Ectodermal cell (in vitro differentiated cells): ENCODE data around the gene NDST4.

ENCODE experiments used
- H3K27ac ChIP-seq: 2 replicates; pipeline ENCODE4 v1.7.0; 2013; ENCODE audit warnings: mild to moderate bottlenecking, low read depth, low read length; ENCODE audit not compliant: insufficient read depth, poor library complexity, severe bottlenecking
- H3K27me3 ChIP-seq: 2 replicates; pipeline ENCODE4 v1.7.0; 2013; ENCODE audit warnings: mild to moderate bottlenecking, low read length; ENCODE audit not compliant: insufficient read depth, control insufficient read depth, poor library complexity, severe bottlenecking
- H3K36me3 ChIP-seq: one replicate; pipeline ENCODE4 v1.7.0; 2013; ENCODE audit warnings: low read length; ENCODE audit not compliant: control insufficient read depth, insufficient read depth
- H3K4me1 ChIP-seq: one replicate; pipeline ENCODE4 v1.7.0; 2013; ENCODE audit warnings: low read length; ENCODE audit not compliant: control insufficient read depth, insufficient read depth
- H3K4me3 ChIP-seq: 2 replicates; pipeline ENCODE4 v1.7.0; 2013; ENCODE audit warnings: low read depth, low read length, control low read depth; ENCODE audit not compliant: insufficient read depth
- H3K9me3 ChIP-seq: 2 replicates; pipeline ENCODE4 v1.7.0; 2013; ENCODE audit warnings: mild to moderate bottlenecking, low read length, moderate library complexity; ENCODE audit not compliant: control insufficient read depth
- WGBS, 2 experiments: methylation state at CpG; one replicate each; pipeline ENCODE4 v1.1.7; 2013; ENCODE audit warnings: missing lambda C conversion rate in 2 of 2; 5-methylcytosine and 5-hydroxymethylcytosine counted together

Gene NDST4

GRCh38 chr4:115121351-115122043, 8.1 kb upstream of the NDST4 start:
- Histone ChIP-seq H3K4me1 (no peaks in the 10 kb centered on the region), H3K4me3 (no peak overlapping the region), H3K27ac (no peak overlapping the region), H3K27me3 (no peaks in the 10 kb centered on the region), H3K9me3 (no peaks in the 10 kb centered on the region), H3K36me3 (no peaks in the 10 kb centered on the region)
- 44 to 50% methylated on average over 2 of the region's 2 CpGs for WGBS, 2 experiments

GRCh38 chr4:115119804-115120352, 6.5 kb upstream of the NDST4 start:
- H3K9me3 ChIP-seq: no peaks in the 10 kb centered on the region
- no peaks in the 10 kb centered on the region for H3K27me3 ChIP-seq
- no peaks in the 10 kb centered on the region for H3K4me1 ChIP-seq
- no peak overlapping the region for H3K4me3 ChIP-seq
- WGBS, 2 experiments: no CpG with 5 or more reads among the region's 1 CpG
- no peak overlapping the region for H3K27ac ChIP-seq
- no peaks in the 10 kb centered on the region for H3K36me3 ChIP-seq

GRCh38 chr4:115117651-115118050, 4.2 kb upstream of the NDST4 start:
- Histone ChIP-seq H3K27me3 (no peaks in the 10 kb centered on the region), H3K9me3 (no peaks in the 10 kb centered on the region), H3K4me1 (peaks cover 5% of the 10 kb centered on the region), H3K27ac (no peak overlapping the region), H3K36me3 (no peaks in the 10 kb centered on the region), H3K4me3 (no peak overlapping the region)
- WGBS, 2 experiments: 84 to 100% methylated on average over 1 to 2 of the region's 3 CpGs

GRCh38 chr4:115110191-115111181, 2.9 kb downstream of the NDST4 start:
- Histone ChIP-seq H3K27ac (no peak overlapping the region), H3K9me3 (no peaks in the 10 kb centered on the region), H3K4me1 (peaks cover 5% of the 10 kb centered on the region), H3K4me3 (no peak overlapping the region), H3K27me3 (no peaks in the 10 kb centered on the region), H3K36me3 (no peaks in the 10 kb centered on the region)
- 96 to 100% methylated on average over 1 to 2 of the region's 4 CpGs for WGBS, 2 experiments

GRCh38 chr4:115108850-115109249, 4.6 kb downstream of the NDST4 start:
- H3K36me3 ChIP-seq: no peaks in the 10 kb centered on the region
- no peak overlapping the region for H3K4me3 ChIP-seq
- no peaks in the 10 kb centered on the region for H3K27me3 ChIP-seq
- no peak overlapping the region for H3K27ac ChIP-seq
- peaks cover 5% of the 10 kb centered on the region for H3K4me1 ChIP-seq
- H3K9me3 ChIP-seq: no peaks in the 10 kb centered on the region

- Histone ChIP-seq H3K27me3 (no peaks in the 10 kb centered on the region), H3K36me3 (no peaks in the 10 kb centered on the region), H3K27ac (no peak overlapping the region)
Measured at GRCh38 chr4:115107411-115107810, 6.0 kb downstream of the NDST4 start.

GRCh38 chr4:115101675-115102074, 11.7 kb downstream of the NDST4 start:
- H3K27me3 ChIP-seq: no peaks in the 10 kb centered on the region
- H3K9me3 ChIP-seq: no peaks in the 10 kb centered on the region
- WGBS, 2 experiments: 93% methylated on average over 3 of the region's 3 CpGs
- no peaks in the 10 kb centered on the region for H3K36me3 ChIP-seq
- no peak overlapping the region for H3K4me3 ChIP-seq
- no peaks in the 10 kb centered on the region for H3K4me1 ChIP-seq
- no peak overlapping the region for H3K27ac ChIP-seq

More at GRCh38 chr4:115107411-115107810, 6.0 kb downstream of the NDST4 start:
- H3K9me3 ChIP-seq: no peaks in the 10 kb centered on the region
- H3K4me1 ChIP-seq: no peaks in the 10 kb centered on the region
- no peak overlapping the region for H3K4me3 ChIP-seq

GRCh38 chr4:115090483-115091075, 22.8 kb downstream of the NDST4 start:
- Histone ChIP-seq H3K9me3 (no peaks in the 10 kb centered on the region), H3K27ac (no peak overlapping the region), H3K36me3 (no peaks in the 10 kb centered on the region), H3K27me3 (no peaks in the 10 kb centered on the region), H3K4me1 (no peaks in the 10 kb centered on the region), H3K4me3 (no peak overlapping the region)
- 18 to 26% methylated on average over 2 to 3 of the region's 4 CpGs for WGBS, 2 experiments

GRCh38 chr4:115082633-115083032, 30.8 kb downstream of the NDST4 start:
- Histone ChIP-seq H3K4me1 (no peaks in the 10 kb centered on the region), H3K27me3 (no peaks in the 10 kb centered on the region), H3K9me3 (no peaks in the 10 kb centered on the region), H3K4me3 (no peak overlapping the region), H3K36me3 (no peaks in the 10 kb centered on the region), H3K27ac (no peak overlapping the region)
- WGBS, 2 experiments: 80% methylated on average over 2 of the region's 2 CpGs; no CpG with 5 or more reads in 1 of the 2 experiments

GRCh38 chr4:115076691-115077090, 36.7 kb downstream of the NDST4 start:
- H3K36me3 ChIP-seq: no peaks in the 10 kb centered on the region
- no peak overlapping the region for H3K27ac ChIP-seq
- no peaks in the 10 kb centered on the region for H3K4me1 ChIP-seq
- no peaks in the 10 kb centered on the region for H3K9me3 ChIP-seq
- WGBS, 2 experiments: 94 to 96% methylated on average over 7 of the region's 7 CpGs
- H3K27me3 ChIP-seq: no peaks in the 10 kb centered on the region
- no peak overlapping the region for H3K4me3 ChIP-seq
